Panc1 (cell line): ENCODE data around the gene L2HGDH. TPM values are rescaled to one million over a fixed set of nuclear protein-coding genes. Genes with fewer than 3 reads are reported as not detected.

Experiments used
- ATAC-seq: fragments of 200-7000 bp; cut with Tn5 transposase; 2 replicates; pipeline ENCODE4 v1.9.1; 2020; ENCODE audit warnings: mild to moderate bottlenecking, moderate library complexity
- BruUV-seq: library from RNA; stranded (reverse); fragments of 400-500 nt; replicated peaks from 2 replicates; lab custom pipeline; 2021; lab: Mats Ljungman, UMichigan
- CTCF ChIA-PET: fragments of 300-600 bp; sonication (Branson Sonifier 250); formaldehyde crosslinking; loops from one replicate; lab custom pipeline; 2022; ENCODE audit warnings: antibody characterized with exemption; lab: Charles Lee
- POLR2A ChIA-PET: fragments of 300-600 bp; sonication (Branson Sonifier 250); formaldehyde crosslinking; loops from one replicate; lab custom pipeline; 2022; ENCODE audit warnings: antibody characterized with exemption; lab: Charles Lee
- DNase-seq: peaks from one replicate; pipeline ENCODE4 v3.0.0-alpha.2; 2010; ENCODE audit warnings: low read depth, low spot score
- H3K27ac ChIP-seq: 2 replicates; pipeline ENCODE4 v1.5.1; 2011; ENCODE audit warnings: mild to moderate bottlenecking, low read length, inconsistent platforms
- H3K27me3 ChIP-seq: fragments of 200-500 bp; sonication (Bioruptor generic); 2 replicates; pipeline ENCODE4 v1.6.0; 2014; ENCODE audit warnings: low read length, inconsistent platforms; ENCODE audit not compliant: control insufficient read depth, insufficient read depth
- H3K36me3 ChIP-seq: fragments of 200-500 bp; sonication (Bioruptor generic); 2 replicates; pipeline ENCODE4 v1.5.1; 2014; ENCODE audit warnings: inconsistent platforms, mild to moderate bottlenecking, low read length, moderate library complexity; ENCODE audit not compliant: control insufficient read depth, insufficient read depth
- H3K4me1 ChIP-seq: 2 replicates; pipeline ENCODE4 v1.5.1; 2011; ENCODE audit warnings: inconsistent platforms, mild to moderate bottlenecking, low read length, moderate library complexity; ENCODE audit not compliant: control insufficient read depth, insufficient read depth
- H3K4me3 ChIP-seq, 2 experiments: 2 replicates each; pipeline ENCODE4 v1.5.1; 2011 to 2012; ENCODE audit warnings: low read depth in 2 of 2, low read length in 2 of 2, mild to moderate bottlenecking in 2 of 2, inconsistent platforms in 1 of 2, moderate library complexity in 1 of 2
- H3K9me3 ChIP-seq: fragments of 200-500 bp; sonication (Bioruptor generic); 2 replicates; pipeline ENCODE4 v1.5.1; 2014; ENCODE audit warnings: low read depth, mild to moderate bottlenecking, inconsistent platforms, low read length, moderate library complexity; ENCODE audit not compliant: control insufficient read depth, insufficient read depth
- CTCF ChIP-seq: fragments of 450-650 bp; IDR thresholded peaks from 2 replicates; pipeline ENCODE4 v1.5.1; 2017; ENCODE audit warnings: mild to moderate bottlenecking
- POLR2AphosphoS5 ChIP-seq: IDR thresholded peaks from 2 replicates; pipeline ENCODE4 v1.6.1; 2012; ENCODE audit warnings: mild to moderate bottlenecking, low read depth, low read length, moderate library complexity
- REST ChIP-seq, 2 experiments: IDR thresholded peaks; 2 replicates each; pipeline ENCODE4 v1.6.1; 2011 to 2012; ENCODE audit warnings: low read depth in 2 of 2, control low read depth in 1 of 2, low read length in 1 of 2, mild to moderate bottlenecking in 1 of 2, moderate library complexity in 1 of 2; ENCODE audit not compliant: insufficient read depth in 1 of 2
- SIN3A ChIP-seq: IDR thresholded peaks from 2 replicates; pipeline ENCODE4 v1.6.1; 2012; ENCODE audit warnings: low read depth, mild to moderate bottlenecking, low read length, moderate library complexity, borderline replicate concordance; ENCODE audit not compliant: insufficient read depth
- TCF7L2 ChIP-seq: IDR thresholded peaks from 2 replicates; pipeline ENCODE4 v1.6.1; 2011; ENCODE audit warnings: mild to moderate bottlenecking, low read depth, low read length, inconsistent platforms
- in situ Hi-C: cut with HindIII; loops from 2 replicates; pipeline ENCODE4 v1.10.0; 2016; ENCODE audit warnings: low sequenced_read_pairs, low pct_unique_long_range_greater_than_20kb
- intact Hi-C: fragments of 100-400 bp; cut with micrococcal nuclease; formaldehyde crosslinking; loops from one replicate; pipeline ENCODE4 v1.10.0; 2022; ENCODE audit not compliant: unreplicated experiment
- total RNA-seq: library from RNA; stranded (reverse); gene quantifications from one replicate; pipeline ENCODE4 v1.2.1, GENCODE V29; 2021; ENCODE audit not compliant: unreplicated experiment

The L2HGDH gene
- total RNA-seq, 1 experiment from 2014 or later: 15.0 TPM

- ATAC-seq (no peak), DNase-seq (no peak)
- Histone ChIP-seq H3K27me3 (no peaks in the 10 kb centered on the region), H3K4me3 (no peak overlapping the region), H3K9me3 (no peaks in the 10 kb centered on the region), H3K27ac (no peak overlapping the region), H3K4me1 (no peaks in the 10 kb centered on the region; the same call in 1 of the 2 replicates), H3K36me3 (no peaks in the 10 kb centered on the region)
- ChIA-PET POLR2A (no interaction called here), CTCF (no interaction called here)
- TF ChIP-seq REST (IDR thresholded peaks at IDR 0.05; ENCODE audit: insufficient read depth in 1 of 2, low read depth in 2 of 2, low read length in 1 of 2) (no peak), CTCF (no peak), POLR2AphosphoS5 (no peak), TCF7L2 (no peak), SIN3A (no peak)
- no TSS peak for BruUV-seq
- intact Hi-C loops: no loop called here
- in situ Hi-C loops: no loop called here
These were observed 99.3 kb downstream of the L2HGDH start for GRCh38 chr14:50212726-50213125.

- no peaks in the 10 kb centered on the region; the same call in 1 of the 2 replicates for H3K4me1 ChIP-seq
- H3K27ac ChIP-seq: no peak overlapping the region
- no peak for TF ChIP-seq CTCF
- H3K27me3 ChIP-seq: no peaks in the 10 kb centered on the region
- no peak for DNase-seq
- ChIA-PET POLR2A (no interaction called here), CTCF (no interaction called here)
- no peak for ATAC-seq
- H3K9me3 ChIP-seq: no peaks in the 10 kb centered on the region
- in situ Hi-C loops: no loop called here
- H3K4me3 ChIP-seq: no peak overlapping the region
- BruUV-seq: no TSS peak
- intact Hi-C loops: no loop called here
- no peaks in the 10 kb centered on the region for H3K36me3 ChIP-seq
These were observed 102.0 kb downstream of the L2HGDH start for GRCh38 chr14:50210074-50210473.

GRCh38 chr14:50198499-50198898 is 113.5 kb downstream of the L2HGDH start:
- Histone ChIP-seq H3K27ac (no peak overlapping the region), H3K4me1 (no peaks in the 10 kb centered on the region), H3K36me3 (peaks cover 8% of the 10 kb centered on the region; the same call in 1 of the 2 replicates), H3K4me3 (no peak overlapping the region), H3K9me3 (no peaks in the 10 kb centered on the region), H3K27me3 (no peaks in the 10 kb centered on the region)
- ATAC-seq (no peak), DNase-seq (no peak)
- TF ChIP-seq POLR2AphosphoS5 (no peak), REST (IDR thresholded peaks at IDR 0.05; ENCODE audit: insufficient read depth in 1 of 2, low read depth in 2 of 2, low read length in 1 of 2) (no peak)
- CTCF ChIA-PET: no interaction called here
- TSS peak; percentile 22 for BruUV-seq
- intact Hi-C loops: no loop called here
- in situ Hi-C loops: no loop called here
- POLR2A ChIA-PET: no interaction called here
